B cell (primary cell): ENCODE results near the gene OR4S2. TPM values are rescaled to one million over a fixed set of nuclear protein-coding genes. Genes with fewer than 3 reads are reported as not detected.

Experiments
- ATAC-seq: fragments of 200-7000 bp; cut with Tn5 transposase; one replicate; pipeline ENCODE4 v1.10.0; 2021; ENCODE audit warnings: low read depth, mild to moderate bottlenecking, moderate number of reproducible peaks, moderate library complexity
- CTCF ChIA-PET: fragments of 350-600 bp; sonication (Branson Sonifier 250); formaldehyde crosslinking; loops from one replicate; lab custom pipeline; 2021; ENCODE audit warnings: antibody characterized with exemption, inconsistent platforms; lab: Charles Lee
- POLR2A ChIA-PET: fragments of 350-600 bp; sonication (Branson Sonifier 250); formaldehyde crosslinking; loops from one replicate; lab custom pipeline; 2021; ENCODE audit warnings: antibody characterized with exemption; lab: Charles Lee
- DNase-seq: peaks from one replicate; pipeline ENCODE4 v3.0.0; 2013
- H2AFZ ChIP-seq: 2 replicates; pipeline ENCODE4 v1.6.1; 2012; ENCODE audit warnings: mild to moderate bottlenecking, low read depth, low read length; ENCODE audit not compliant: insufficient read depth, poor library complexity, severe bottlenecking
- H3K27ac ChIP-seq, 2 donors: 1 replicate in 1 of 2; 2 replicates in 1 of 2; pipeline ENCODE4 v1.5.1; 2012 to 2013; ENCODE audit warnings: low read length in 2 of 2, mild to moderate bottlenecking in 2 of 2, moderate library complexity in 1 of 2
- H3K27me3 ChIP-seq, 4 experiments: fragments of 200-600 bp in 1 of 4; sonication (generic) in 1 of 4; replicated peaks in 1 of 4; 1 replicate in 2 of 4; 2 replicates in 2 of 4; pipeline versions ENCODE4 v1.6.1 to v1.7.0; 2013 to 2016; ENCODE audit warnings: low read length in 3 of 4, mild to moderate bottlenecking in 2 of 4, mixed read lengths in 1 of 4, moderate library complexity in 1 of 4; ENCODE audit not compliant: insufficient read depth in 4 of 4, control insufficient read depth in 3 of 4; ENCODE audit errors: control extremely low read depth in 1 of 4
- H3K36me3 ChIP-seq, 2 experiments: replicated peaks in 1 of 2; 1 replicate in 1 of 2; 2 replicates in 1 of 2; pipeline versions ENCODE4 v1.6.1 to v1.7.1; 2013; ENCODE audit warnings: low read length in 1 of 2; ENCODE audit not compliant: insufficient read depth in 2 of 2, control insufficient read depth in 1 of 2; ENCODE audit errors: control extremely low read depth in 1 of 2, extremely low read depth in 1 of 2
- H3K4me1 ChIP-seq, 2 donors: fragments of 200-600 bp in 1 of 2; sonication (generic) in 1 of 2; 1 replicate in 1 of 2; 2 replicates in 1 of 2; pipeline versions ENCODE4 v1.5.1 to v1.6.1; 2013 to 2017; ENCODE audit warnings: low read length in 2 of 2; ENCODE audit not compliant: control insufficient read depth in 2 of 2, insufficient read depth in 2 of 2
- H3K4me2 ChIP-seq: replicated peaks from 2 replicates; pipeline ENCODE3; 2012; ENCODE audit warnings: mild to moderate bottlenecking, low read depth, low read length; ENCODE audit not compliant: poor library complexity, severe bottlenecking
- H3K4me3 ChIP-seq, 5 experiments: fragments of 200-600 bp in 1 of 5; sonication (generic) in 1 of 5; 1 replicate in 3 of 5; 2 replicates in 2 of 5; pipeline versions ENCODE4 v1.5.1 to v1.7.0; 2011 to 2016; ENCODE audit warnings: low read length in 4 of 5, mild to moderate bottlenecking in 4 of 5, low read depth in 2 of 5, control low read depth in 1 of 5, moderate library complexity in 1 of 5; ENCODE audit not compliant: insufficient read depth in 1 of 5; ENCODE audit errors: control extremely low read depth in 1 of 5, extremely low read depth in 1 of 5
- H3K79me2 ChIP-seq: fragments of 200-600 bp; sonication (generic); one replicate; pipeline ENCODE4 v1.6.0; 2016; ENCODE audit warnings: low read length; ENCODE audit not compliant: control insufficient read depth, insufficient read depth
- H3K9ac ChIP-seq: fragments of 200-600 bp; sonication (generic); 2 replicates; pipeline ENCODE4 v1.6.1; 2017; ENCODE audit warnings: mild to moderate bottlenecking, low read length, moderate library complexity
- H3K9me3 ChIP-seq, 3 donors: one replicate each; pipeline versions ENCODE4 v1.6.1 to v1.7.1; 2013; ENCODE audit warnings: low read length in 2 of 3; ENCODE audit not compliant: control insufficient read depth in 2 of 3, insufficient read depth in 1 of 3; ENCODE audit errors: control extremely low read depth in 1 of 3
- H4K20me1 ChIP-seq: 2 replicates; pipeline ENCODE4 v1.6.0; 2012; ENCODE audit warnings: mild to moderate bottlenecking, low read length; ENCODE audit not compliant: insufficient read depth, control insufficient read depth, poor library complexity, severe bottlenecking
- H3K27ac Mint-ChIP-seq: one replicate; pipeline ENCODE4 v1.8.0; 2021; ENCODE audit warnings: mixed read lengths
- H3K27me3 Mint-ChIP-seq: one replicate; pipeline ENCODE4 v1.8.0; 2021; ENCODE audit warnings: mixed read lengths
- H3K4me1 Mint-ChIP-seq: one replicate; pipeline ENCODE4 v1.8.0; 2021; ENCODE audit warnings: mixed read lengths
- H3K4me3 Mint-ChIP-seq: one replicate; pipeline ENCODE4 v1.8.0; 2021; ENCODE audit warnings: mixed read lengths
- H3K9me3 Mint-ChIP-seq: one replicate; pipeline ENCODE4 v1.8.0; 2022; ENCODE audit warnings: mixed read lengths; ENCODE audit not compliant: insufficient read depth
- CTCF ChIP-seq: fragments of 200-600 bp; IDR thresholded peaks from one replicate; pipeline ENCODE4 v1.8.0; 2022; ENCODE audit warnings: antibody characterized with exemption, mild to moderate bottlenecking
- EZH2 ChIP-seq: IDR thresholded peaks from 2 replicates; pipeline ENCODE4 v1.6.1; 2012; ENCODE audit warnings: borderline replicate concordance, low read depth, mild to moderate bottlenecking, moderate library complexity, low read length; ENCODE audit not compliant: insufficient read depth, poor library complexity, severe bottlenecking
- WGBS: methylation state at CpG from one replicate; pipeline ENCODE4 v1.1.5; 2013; ENCODE audit warnings: missing lambda C conversion rate; ENCODE audit not compliant: insufficient coverage; 5-methylcytosine and 5-hydroxymethylcytosine counted together
- intact Hi-C: fragments of 100-400 bp; cut with micrococcal nuclease; formaldehyde crosslinking; loops from one replicate; pipeline ENCODE4 v1.10.0; 2022
- polyA plus RNA-seq: library from polyadenylated mRNA; depleted of rRNA; stranded (reverse); fragments of >200 nt; gene quantifications from 2 replicates; pipeline ENCODE4 v1.2.3, GENCODE V29; 2012
- total RNA-seq, 2 donors: library from RNA; stranded (reverse); fragments of 120-200 nt in 1 of 2; gene quantifications; 1 replicate in 1 of 2; 2 replicates in 1 of 2; pipeline versions ENCODE4 v1.2.3 to v1.2.4, GENCODE V29; 2013 to 2022

OR4S2 gene
- total and polyA plus RNA-seq, 2 donors (not counting 1 experiment from before 2014, with no cell fraction given) = not detected

DNA sequence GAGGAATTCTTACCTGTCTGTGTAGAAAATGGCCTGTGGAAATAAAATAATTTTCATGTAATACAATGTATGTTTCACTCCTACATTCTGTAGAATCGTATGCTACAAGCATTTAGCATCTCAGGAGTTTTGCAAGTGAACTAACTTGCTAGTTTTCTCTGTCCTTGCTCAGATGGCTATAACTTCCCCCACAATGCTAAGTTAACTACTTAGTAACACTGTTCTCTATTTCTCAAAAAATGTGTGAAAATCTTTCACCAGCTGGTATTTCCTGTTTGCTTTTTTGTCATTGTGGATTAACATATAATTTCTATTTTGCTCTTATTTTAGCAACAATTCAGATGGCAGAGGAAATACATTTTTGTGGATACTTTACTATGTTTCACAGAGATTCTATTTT, 4.4 kb downstream of the OR4S2 start:
- ChIA-PET POLR2A (no interaction called here), CTCF (no interaction called here)
- no peak for DNase-seq
- Histone ChIP-seq H3K36me3 (no peaks in the 10 kb centered on the region), H3K79me2 (no peaks in the 10 kb centered on the region), H3K4me3 (no peak overlapping the region), H3K4me2 (no peak overlapping the region), H3K4me1 (no peaks in the 10 kb centered on the region), H4K20me1 (no peaks in the 10 kb centered on the region), H2AFZ (no peak overlapping the region), H3K27ac (no peak overlapping the region), H3K27me3 (no peaks in the 10 kb centered on the region), H3K9me3 (no peaks in the 10 kb centered on the region), H3K9ac (no peak overlapping the region)
- TF ChIP-seq EZH2 (no peak), CTCF (no peak)
- Mint-ChIP-seq H3K4me3 (no peak overlapping the region), H3K9me3 (peaks cover 8% of the 10 kb centered on the region), H3K4me1 (no peaks in the 10 kb centered on the region), H3K27ac (no peak overlapping the region), H3K27me3 (no peaks in the 10 kb centered on the region)
- WGBS = no CpG with 5 or more reads among the region's 1 CpG
- ATAC-seq = no peak
- intact Hi-C loops = no loop called here

- CTCF ChIA-PET = no interaction called here
- H3K4me3 Mint-ChIP-seq = no peak overlapping the region
- Histone ChIP-seq H2AFZ (no peak overlapping the region), H3K27me3 (no peaks in the 10 kb centered on the region), H3K9ac (no peak overlapping the region), H3K79me2 (no peaks in the 10 kb centered on the region), H3K36me3 (no peaks in the 10 kb centered on the region), H3K4me2 (no peak overlapping the region), H4K20me1 (no peaks in the 10 kb centered on the region), H3K4me3 (no peak overlapping the region), H3K4me1 (no peaks in the 10 kb centered on the region), H3K9me3 (no peaks in the 10 kb centered on the region), H3K27ac (no peak overlapping the region)
- POLR2A ChIA-PET = no interaction called here
- DNase-seq (no peak), ATAC-seq (no peak)
- H3K4me1 Mint-ChIP-seq = peaks cover 5% of the 10 kb centered on the region
- no peaks in the 10 kb centered on the region for H3K27me3 Mint-ChIP-seq
- no peak overlapping the region for H3K27ac Mint-ChIP-seq
- intact Hi-C loops = no loop called here
- no peak for TF ChIP-seq CTCF
- no peak for TF ChIP-seq EZH2
- H3K9me3 Mint-ChIP-seq = peaks cover 8% of the 10 kb centered on the region
Measured at GRCh38 chr11:55655096-55655495, 7.0 kb downstream of the OR4S2 start.
